Embryonic facial prominence (tissue), 1 donor: ENCODE results near the gene MUC6.

Experiments
- DNase-seq: peaks from one replicate; pipeline ENCODE4 v3.0.0-alpha.2; 2016; ENCODE audit errors: extremely low spot score

Gene MUC6

GRCh38 chr11:1052133-1053011, 15.9 kb upstream of the MUC6 start:
- DNase-seq: no peak

DNA sequence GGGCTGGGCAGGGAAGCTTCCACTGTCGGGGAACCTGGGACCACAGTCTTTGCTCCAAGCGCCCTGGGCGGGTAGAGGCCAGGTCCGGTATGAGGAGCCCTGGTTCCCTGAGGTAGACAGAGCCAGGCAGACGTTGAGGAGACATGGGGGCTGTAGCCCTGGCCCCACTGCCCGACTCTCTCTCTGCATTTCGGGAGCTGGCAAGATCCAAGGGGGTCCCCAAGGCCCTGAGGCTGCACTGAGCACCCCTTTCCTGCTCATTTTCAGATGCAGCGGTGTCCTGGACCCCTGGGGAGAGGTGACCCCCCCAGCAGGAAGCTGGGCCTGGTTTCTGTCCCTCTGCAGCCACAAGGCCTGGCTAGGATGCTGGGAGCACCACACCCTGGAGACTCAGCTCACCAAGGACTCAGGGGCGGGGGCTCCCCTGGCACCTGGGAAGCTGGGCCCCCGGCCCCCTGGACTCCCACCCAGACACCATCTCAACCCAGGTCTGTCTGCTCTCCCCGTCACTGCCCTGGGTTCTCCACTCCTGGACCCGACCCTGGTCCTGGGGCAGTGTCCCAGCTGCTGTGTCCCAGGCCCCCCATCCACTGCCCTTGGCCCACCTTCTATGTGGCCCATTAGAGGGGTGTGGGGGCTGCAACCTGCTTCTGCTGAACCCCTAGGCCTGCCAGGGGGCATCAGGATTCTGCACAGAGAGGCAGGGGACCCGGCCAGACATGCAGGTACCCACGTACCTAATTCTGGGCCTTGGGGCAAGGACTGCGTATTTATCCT, 15.0 kb upstream of the MUC6 start:
- no peak for DNase-seq

DNA sequence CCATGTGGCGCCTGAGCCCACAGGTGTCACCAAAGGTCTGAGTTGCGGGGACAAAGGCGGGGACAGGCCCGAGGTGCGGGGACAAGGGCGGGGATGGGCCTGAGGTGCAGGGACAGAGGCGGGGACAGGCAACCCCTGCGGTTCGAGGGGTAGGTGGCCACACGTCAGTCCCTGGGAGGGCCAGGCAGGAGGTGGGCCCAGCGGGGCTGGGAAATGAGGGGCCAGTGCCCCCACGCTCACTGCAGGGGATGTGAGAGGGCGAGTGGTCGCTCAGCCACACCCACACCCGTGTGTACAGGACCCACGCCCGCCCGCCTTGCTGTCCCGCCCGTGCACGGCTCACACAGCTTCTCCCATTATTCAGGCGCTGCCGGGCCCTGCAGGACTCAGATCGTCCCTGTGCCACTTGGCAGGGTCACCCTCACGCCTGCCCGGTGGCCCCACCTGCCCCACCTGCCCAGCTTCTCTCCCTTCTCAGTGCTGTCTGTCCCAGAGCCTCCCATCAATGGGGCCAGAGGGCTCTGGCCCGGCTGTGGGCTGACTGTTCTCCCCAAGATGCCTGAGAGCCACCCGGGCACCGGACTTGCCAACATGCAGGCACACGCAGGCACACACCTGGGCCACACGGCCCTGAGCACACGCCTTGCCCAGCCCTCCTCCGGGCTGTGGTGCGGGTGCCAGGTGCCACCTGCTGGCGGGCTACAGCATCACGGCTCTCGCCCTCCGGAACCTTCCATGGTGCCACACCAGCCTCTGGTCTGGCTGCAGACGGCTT, 14.2 kb upstream of the MUC6 start:
- DNase-seq: no peak

DNA sequence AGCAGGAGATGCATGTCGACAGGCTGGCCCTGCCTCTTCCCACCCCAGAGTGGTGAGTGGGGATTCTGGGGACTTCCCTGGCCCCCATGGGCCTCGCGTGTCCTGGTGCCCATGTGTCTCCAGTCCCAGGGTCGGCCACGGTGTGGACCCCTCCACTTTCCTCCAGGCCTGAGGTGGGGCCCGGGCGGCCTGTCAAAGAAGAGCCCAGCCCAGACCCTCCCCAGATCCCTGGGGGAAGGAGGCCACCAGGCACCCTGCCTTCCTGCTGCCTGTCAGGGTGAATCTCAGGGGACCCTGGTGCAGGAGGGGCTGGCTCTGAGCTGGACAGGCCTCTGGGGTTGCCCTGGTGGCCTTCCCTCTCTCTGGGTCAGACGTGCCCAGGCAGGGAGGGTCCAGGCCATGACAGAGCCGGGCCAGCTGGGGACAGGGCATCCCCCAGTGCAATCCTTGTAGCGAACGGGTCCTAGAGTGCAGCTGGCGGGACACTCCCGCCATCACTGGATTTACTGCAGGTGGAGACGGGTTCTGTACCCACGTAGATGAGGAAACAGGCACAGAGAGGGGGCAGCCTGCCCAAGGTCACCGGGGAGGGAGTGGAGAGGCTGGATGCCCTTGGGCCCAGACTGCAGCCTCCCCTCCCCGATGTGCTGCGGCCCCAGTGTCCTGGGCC, 13.5 kb upstream of the MUC6 start:
- DNase-seq: no peak

GRCh38 chr11:1049431-1049891, 12.9 kb upstream of the MUC6 start:
- no peak for DNase-seq

DNA sequence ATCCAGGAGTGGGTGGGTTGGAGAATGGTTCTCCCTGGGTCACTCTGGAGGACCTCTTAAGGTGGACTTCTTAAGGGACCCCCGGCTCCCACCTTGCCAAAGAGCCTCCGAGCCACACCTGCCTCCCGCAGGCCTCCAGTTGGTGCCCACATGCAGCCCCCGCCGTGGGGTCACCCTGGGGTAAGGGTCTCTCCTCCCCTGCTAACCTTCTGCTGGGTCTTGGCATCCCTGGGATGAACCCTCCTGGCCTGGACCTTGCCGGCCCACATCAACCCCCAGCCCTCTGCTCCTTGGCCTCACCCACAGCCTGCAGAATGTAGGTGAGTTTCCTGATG, 12.5 kb upstream of the MUC6 start:
- DNase-seq: no peak

GRCh38 chr11:1048375-1049070, 12.0 kb upstream of the MUC6 start:
- DNase-seq: no peak

DNA sequence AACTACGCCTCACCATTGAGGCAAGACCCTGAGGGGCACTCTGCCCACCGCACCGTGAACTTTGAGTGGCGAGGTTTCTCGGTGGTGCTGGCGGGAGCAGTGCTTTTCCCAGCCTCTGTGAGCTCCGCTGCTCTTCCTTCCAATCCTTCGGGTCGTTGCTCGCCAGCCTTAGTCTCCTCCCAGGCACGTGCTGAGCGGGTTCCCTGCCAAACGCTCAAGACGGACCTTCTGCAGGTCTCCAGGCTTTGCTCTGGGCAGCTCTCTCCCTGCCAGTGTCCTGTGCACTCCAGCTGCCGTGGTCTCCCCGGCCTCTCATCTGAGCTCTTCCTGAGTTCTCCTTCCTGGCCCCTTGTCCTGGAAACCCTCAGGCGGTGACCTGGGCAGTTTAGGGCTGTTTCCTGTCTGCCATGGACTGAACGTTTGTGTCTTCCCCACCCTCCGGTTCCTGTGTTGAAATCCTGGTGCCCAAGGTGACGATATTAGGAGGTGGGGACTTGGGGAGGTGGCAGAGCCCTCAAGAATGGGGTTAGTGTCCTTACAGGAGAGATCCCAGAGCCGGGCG, 11.2 kb upstream of the MUC6 start:
- no peak for DNase-seq

DNA sequence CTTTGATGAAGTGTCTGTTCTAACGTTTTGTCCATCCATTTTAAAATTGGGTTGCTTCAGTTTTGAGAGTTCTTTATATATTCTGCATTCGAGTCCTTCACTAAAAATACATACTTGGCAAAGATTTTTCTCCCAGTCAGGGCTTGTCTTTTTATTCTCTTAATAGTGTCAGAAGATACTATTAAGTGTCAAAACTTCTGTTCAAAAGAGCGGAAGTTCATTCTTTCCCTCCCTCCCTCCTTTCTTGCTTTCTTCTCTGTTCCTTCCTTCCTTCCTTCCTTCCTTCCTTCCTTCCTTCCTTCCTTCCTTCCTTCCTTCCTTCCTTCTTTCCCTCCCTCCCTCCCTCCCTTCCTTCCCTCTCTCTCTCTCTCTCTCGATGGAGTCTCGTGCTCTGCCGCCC, 7.6 kb upstream of the MUC6 start:
- no peak for DNase-seq

DNA sequence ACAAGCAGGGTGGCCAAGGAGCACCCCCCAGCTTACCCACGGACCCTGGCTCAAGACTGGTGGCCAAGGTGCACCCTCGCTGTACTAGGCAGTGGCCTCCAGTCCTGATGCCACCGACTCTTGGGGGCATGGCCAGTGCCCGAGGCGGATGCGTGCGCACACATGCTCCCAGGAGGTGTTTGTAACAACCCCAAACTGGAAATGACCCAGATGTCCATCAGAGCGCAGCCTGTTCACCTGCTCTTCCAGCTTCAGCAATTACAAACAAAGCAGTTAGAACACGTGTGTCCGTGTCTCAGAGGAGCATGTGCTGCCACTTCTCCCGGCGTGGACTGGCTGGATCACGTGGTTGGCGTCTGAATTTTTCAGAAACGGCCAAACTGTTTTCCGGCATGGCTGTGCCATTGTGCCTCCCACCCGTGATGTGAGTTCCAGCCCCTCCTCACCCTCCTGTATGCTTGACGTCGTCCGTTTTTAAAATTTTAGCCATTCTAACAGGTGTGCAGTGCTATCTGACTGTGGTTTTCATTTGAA, 7.1 kb upstream of the MUC6 start:
- no peak for DNase-seq

DNA sequence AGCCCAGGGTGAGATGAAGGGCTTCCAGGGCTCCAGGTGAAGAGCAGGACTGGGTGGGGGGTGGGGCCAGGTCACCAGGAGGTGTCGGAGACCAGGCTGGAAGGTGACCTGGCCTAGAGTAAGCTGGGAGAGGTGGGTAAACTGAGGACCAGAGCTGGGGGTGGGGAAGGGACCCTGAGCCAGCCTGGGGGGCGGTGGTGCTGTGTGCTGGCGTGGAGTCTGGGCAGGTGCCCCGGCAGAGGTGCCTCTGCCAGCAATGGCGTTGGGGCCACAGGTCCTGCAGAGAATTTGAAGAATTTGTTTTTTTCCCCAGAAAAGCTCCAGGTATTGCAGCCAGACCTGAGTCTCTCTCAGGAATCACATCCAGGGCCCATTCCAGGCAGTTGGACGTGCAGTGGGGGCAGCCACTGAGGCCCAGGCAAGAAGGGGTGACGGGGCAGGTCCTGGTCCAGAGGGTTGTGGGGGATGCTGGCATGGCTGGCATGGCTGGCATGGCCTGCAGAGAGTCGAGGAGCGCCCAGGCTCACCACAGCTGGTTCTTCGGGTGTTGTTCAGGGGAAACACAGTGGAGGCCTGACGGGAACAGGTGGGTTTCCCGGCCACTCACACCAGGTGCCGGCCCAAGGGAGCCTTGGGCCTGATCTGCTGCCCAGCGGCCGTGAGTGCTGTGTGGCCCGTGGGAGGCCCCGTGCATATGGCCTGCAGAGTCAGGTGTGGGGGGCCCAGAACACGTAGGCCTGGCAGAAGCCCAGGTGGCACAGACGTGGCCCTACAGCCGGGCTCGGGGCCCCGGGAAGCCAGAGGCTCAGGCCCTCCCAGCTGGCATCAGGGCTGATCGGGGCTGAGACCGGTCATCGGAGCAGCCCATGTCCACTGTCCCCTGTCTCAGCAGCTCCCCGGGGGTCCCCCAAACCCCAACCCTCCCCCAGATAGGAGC, 6.4 kb upstream of the MUC6 start:
- no peak for DNase-seq

GRCh38 chr11:1041936-1042608, 5.6 kb upstream of the MUC6 start:
- no peak for DNase-seq

- no peak for DNase-seq
These were observed 5.0 kb upstream of the MUC6 start for GRCh38 chr11:1041471-1041870.

DNA sequence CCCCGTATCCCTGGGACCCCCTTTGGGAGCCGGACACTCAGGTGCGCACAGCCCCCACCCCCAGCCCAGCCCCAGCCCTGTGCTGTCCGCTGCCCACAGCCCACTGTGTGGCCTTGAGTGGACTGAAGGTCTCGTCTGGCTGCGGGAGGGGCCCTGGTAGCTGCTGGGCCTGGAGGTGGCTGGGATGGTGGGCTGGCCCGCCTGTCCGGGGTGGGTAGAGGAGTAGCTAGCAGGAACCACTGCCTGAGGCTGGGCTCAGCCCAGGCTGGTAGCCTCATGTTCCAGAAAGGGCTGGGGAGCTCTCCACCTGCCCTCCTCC, 4.6 kb upstream of the MUC6 start:
- DNase-seq: no peak

DNA sequence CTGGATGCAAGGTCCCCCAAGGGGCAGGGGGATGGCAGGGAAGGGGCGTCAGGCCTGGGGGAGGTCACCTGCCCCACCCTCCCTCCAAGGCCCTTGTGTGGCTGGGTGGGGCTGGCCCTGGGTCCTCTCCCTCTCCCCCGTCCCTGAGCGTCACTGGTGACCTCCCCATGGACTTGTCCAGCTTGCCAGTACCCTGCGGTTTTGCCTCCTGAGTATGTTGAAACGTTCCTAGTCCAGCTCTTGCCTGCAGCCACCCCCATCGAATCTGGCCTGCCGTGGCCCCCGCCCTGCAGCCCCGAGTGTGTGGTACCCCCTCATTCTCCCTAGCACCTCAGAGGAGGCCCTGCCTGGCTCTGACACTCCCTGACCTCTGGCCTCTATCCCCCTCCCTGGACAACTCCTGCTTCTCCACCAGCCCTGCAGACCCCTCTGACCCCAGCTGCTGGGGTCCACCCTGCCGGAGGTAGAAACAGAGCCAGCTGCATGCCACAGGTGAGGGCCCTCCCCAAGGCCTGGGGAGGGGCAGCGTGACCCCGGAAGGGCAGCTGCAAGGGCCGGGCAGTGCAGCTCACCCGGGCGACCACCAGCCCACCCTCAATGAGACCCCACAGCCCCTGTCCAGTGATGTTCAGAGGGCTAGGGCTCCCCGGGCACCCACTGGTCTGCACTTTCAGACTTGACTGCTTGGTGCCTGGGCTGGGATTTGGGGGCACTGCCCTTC, 4.1 kb upstream of the MUC6 start:
- no peak for DNase-seq

DNA sequence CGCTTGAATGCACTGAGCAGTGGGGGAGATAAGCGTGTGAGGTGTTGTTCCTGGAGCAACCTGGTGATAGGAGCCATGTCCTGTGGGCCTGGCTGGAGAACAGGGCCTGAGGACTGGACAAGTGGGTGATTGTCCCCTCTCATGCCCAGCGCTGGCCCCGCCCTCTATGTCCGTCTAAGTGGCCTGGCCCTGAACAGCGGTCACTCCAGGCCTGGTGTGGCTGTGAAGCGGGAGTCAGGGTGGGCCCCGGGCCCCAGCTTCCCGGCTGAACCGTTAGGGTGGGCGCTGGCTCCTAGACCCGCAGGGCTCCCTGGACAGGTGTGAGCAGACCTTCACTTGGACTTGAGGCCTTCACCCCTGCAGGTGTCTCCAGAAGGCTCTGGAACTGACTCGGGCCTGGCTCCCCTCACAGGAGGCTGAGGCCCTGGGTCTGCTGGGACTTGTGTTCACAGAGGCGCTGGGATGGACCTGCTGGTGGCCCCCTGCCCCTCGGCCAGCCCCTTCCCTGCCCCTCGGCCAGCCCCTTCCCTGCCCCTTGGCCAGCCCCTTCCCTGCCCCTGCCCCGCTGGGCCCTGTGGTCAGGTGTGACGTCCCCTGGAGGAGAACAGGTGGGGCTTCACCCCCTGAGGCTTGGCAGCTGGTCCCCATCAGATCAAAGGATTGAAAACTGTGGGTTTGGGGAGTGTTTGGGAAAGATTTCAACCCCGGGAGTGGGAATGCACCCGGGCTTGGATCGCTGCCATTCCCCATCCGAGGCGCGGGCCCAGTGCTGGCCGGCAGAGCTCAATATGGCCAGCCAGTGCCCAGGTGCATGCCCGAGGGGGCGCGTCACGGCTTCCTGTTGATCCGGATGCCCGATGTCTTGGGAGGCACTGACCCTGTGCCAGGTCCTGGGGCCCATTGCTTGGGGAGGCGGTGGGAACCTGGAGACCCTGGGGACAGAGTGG, 3.2 kb upstream of the MUC6 start:
- no peak for DNase-seq

GRCh38 chr11:1038921-1039320, 2.4 kb upstream of the MUC6 start:
- DNase-seq: no peak
